WTC11 (cell line): ENCODE data around the gene PLEKHH1. TPM values are rescaled to one million over a fixed set of nuclear protein-coding genes. Genes with fewer than 3 reads are reported as not detected.

ENCODE experiments used
- ATAC-seq: fragments of 200-7000 bp; cut with Tn5 transposase; 2 replicates; pipeline ENCODE4 v1.10.0; 2021; ENCODE audit warnings: mild to moderate bottlenecking, moderate library complexity
- CTCF ChIA-PET: fragments of 300-600 bp; sonication (Branson Sonifier 250); formaldehyde crosslinking; loops from one replicate; lab custom pipeline; 2021; ENCODE audit warnings: antibody characterized with exemption; lab: Charles Lee
- POLR2A ChIA-PET: fragments of 350-600 bp; sonication (Branson Sonifier 250); formaldehyde crosslinking; loops from one replicate; lab custom pipeline; 2021; ENCODE audit warnings: antibody characterized with exemption; lab: Charles Lee
- DNase-seq: peaks from one replicate; pipeline ENCODE4 v3.0.0; 2021; ENCODE audit warnings: low spot score
- H3K27ac Mint-ChIP-seq: 2 replicates; pipeline ENCODE4 v1.8.0; 2021; ENCODE audit warnings: mixed read lengths
- H3K27me3 Mint-ChIP-seq: 2 replicates; pipeline ENCODE4 v1.8.0; 2021; ENCODE audit warnings: low read depth, mild to moderate bottlenecking, moderate library complexity, mixed read lengths
- H3K36me3 Mint-ChIP-seq: 2 replicates; pipeline ENCODE4 v1.8.0; 2021; ENCODE audit warnings: mixed read lengths
- H3K4me1 Mint-ChIP-seq: 2 replicates; pipeline ENCODE4 v1.8.0; 2022; ENCODE audit warnings: mixed read lengths
- H3K4me3 Mint-ChIP-seq: 2 replicates; pipeline ENCODE4 v1.8.0; 2021; ENCODE audit warnings: mild to moderate bottlenecking, moderate library complexity, mixed read lengths
- H3K9me3 Mint-ChIP-seq: 2 replicates; pipeline ENCODE4 v1.8.0; 2021; ENCODE audit warnings: mixed read lengths
- CBFB ChIP-seq: sonication (generic); formaldehyde crosslinking; IDR thresholded peaks from 2 replicates; pipeline ENCODE4 v1.8.1; 2022; ENCODE audit warnings: mild to moderate bottlenecking, low read depth, missing genetic modification reagents
- CREB1 ChIP-seq: sonication (generic); formaldehyde crosslinking; IDR thresholded peaks from 2 replicates; pipeline ENCODE4 v1.8.0; 2023; ENCODE audit warnings: mild to moderate bottlenecking, missing genetic modification reagents
- MXD4 ChIP-seq: fragments of 250-450 bp; sonication (Bioruptor Pico); IDR thresholded peaks from 2 replicates; pipeline ENCODE4 v1.8.0; 2021; ENCODE audit warnings: mild to moderate bottlenecking, moderate library complexity, borderline replicate concordance
- NR2C2 ChIP-seq: sonication (generic); formaldehyde crosslinking; IDR thresholded peaks from 2 replicates; pipeline ENCODE4 v1.8.0; 2022; ENCODE audit warnings: mild to moderate bottlenecking, missing genetic modification reagents
- RELA ChIP-seq: sonication (generic); formaldehyde crosslinking; IDR thresholded peaks from 2 replicates; pipeline ENCODE4 v1.8.1; 2022; ENCODE audit warnings: missing genetic modification reagents, mild to moderate bottlenecking, borderline replicate concordance
- SOX15 ChIP-seq: fragments of 250-450 bp; sonication (Bioruptor Pico); IDR thresholded peaks from 2 replicates; pipeline ENCODE4 v1.9.0; 2021; ENCODE audit warnings: mild to moderate bottlenecking
- ZNF219 ChIP-seq: sonication (generic); formaldehyde crosslinking; IDR thresholded peaks from 2 replicates; pipeline ENCODE4 v1.8.0; 2023; ENCODE audit warnings: missing genetic modification reagents, mild to moderate bottlenecking, borderline replicate concordance
- ZNF396 ChIP-seq: fragments of 250-450 bp; sonication (Bioruptor Pico); IDR thresholded peaks from 2 replicates; pipeline ENCODE4 v1.8.0; 2021; ENCODE audit warnings: mild to moderate bottlenecking, moderate library complexity, borderline replicate concordance
- total RNA-seq: library from RNA; stranded (reverse); gene quantifications from 3 replicates; pipeline ENCODE4 v1.2.3, GENCODE V29; 2021
- TF ChIP-seq, protein P1 (sequence below): sonication (generic); formaldehyde crosslinking; IDR thresholded peaks from 2 replicates; pipeline ENCODE4 v1.8.1; 2023; ENCODE audit warnings: mild to moderate bottlenecking, missing genetic modification reagents, moderate library complexity
- TF ChIP-seq, protein P2 (sequence below): sonication (generic); formaldehyde crosslinking; IDR thresholded peaks from 2 replicates; pipeline ENCODE4 v1.8.0; 2022; ENCODE audit warnings: mild to moderate bottlenecking, missing genetic modification reagents
- TF ChIP-seq, protein P3 (sequence below): sonication (generic); formaldehyde crosslinking; IDR thresholded peaks from 2 replicates; pipeline ENCODE4 v1.8.1; 2023; ENCODE audit warnings: mild to moderate bottlenecking, missing genetic modification reagents
- TF ChIP-seq, protein P4 (sequence below): sonication (generic); formaldehyde crosslinking; IDR thresholded peaks from 2 replicates; pipeline ENCODE4 v1.8.0; 2023; ENCODE audit warnings: mild to moderate bottlenecking, missing genetic modification reagents
- TF ChIP-seq, protein P5 (sequence below): sonication (generic); formaldehyde crosslinking; IDR thresholded peaks from 2 replicates; pipeline ENCODE4 v1.8.0; 2023; ENCODE audit warnings: missing genetic modification reagents, mild to moderate bottlenecking, borderline replicate concordance
- TF ChIP-seq, protein P6 (sequence below): sonication (generic); formaldehyde crosslinking; IDR thresholded peaks from 2 replicates; pipeline ENCODE4 v1.8.1; 2022; ENCODE audit warnings: mild to moderate bottlenecking, missing genetic modification reagents, moderate library complexity, borderline replicate concordance
- TF ChIP-seq, protein P7 (sequence below): sonication (generic); formaldehyde crosslinking; IDR thresholded peaks from 2 replicates; pipeline ENCODE4 v1.8.0; 2022; ENCODE audit warnings: mild to moderate bottlenecking, missing genetic modification reagents

The PLEKHH1 gene
- total RNA-seq, 1 experiment from 2014 or later, result 48.3 TPM

DNA sequence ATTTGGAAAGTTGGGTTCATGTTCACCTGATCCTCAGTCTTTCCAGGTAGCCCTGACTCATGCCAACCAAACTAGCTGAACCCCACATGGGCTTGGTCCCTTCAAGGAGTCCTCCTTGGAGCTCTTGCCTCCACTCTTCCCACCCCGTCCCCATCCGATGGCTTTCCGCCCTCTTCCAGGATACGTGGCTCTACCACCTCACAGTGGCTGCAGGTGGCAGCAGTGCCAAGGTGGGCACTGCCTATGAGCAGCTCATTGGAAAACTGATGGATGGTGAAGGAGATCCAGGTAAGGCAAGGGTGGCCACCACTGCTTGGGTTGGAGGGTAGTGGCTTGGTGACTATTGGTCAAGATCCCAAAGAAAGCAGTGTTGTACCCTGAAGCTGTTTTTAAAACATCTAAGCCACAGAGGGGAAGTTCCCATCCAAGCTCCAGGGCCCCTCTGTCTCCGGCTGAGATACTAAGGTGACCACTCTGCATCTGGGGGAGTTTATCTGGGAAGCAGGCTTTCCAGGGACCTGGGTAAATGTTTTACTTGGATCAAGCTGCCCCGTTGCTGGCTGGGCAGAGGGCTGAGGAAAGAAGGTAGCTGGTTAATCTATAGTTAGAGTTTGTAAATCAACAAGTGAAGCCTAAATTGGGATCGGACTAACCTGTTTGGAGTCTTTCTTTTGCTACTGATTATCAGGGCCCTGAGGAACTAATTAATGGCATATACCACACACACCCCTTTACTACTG is 43.3 kb downstream of the PLEKHH1 start:
- ATAC-seq (no peak), DNase-seq (no peak)
- no peak overlapping the region for H3K27ac Mint-ChIP-seq
- H3K4me3 Mint-ChIP-seq, result no peak overlapping the region
- peaks cover 35% of the 10 kb centered on the region for H3K36me3 Mint-ChIP-seq
- H3K27me3 Mint-ChIP-seq, result no peaks in the 10 kb centered on the region
- TF ChIP-seq, protein P1, sequence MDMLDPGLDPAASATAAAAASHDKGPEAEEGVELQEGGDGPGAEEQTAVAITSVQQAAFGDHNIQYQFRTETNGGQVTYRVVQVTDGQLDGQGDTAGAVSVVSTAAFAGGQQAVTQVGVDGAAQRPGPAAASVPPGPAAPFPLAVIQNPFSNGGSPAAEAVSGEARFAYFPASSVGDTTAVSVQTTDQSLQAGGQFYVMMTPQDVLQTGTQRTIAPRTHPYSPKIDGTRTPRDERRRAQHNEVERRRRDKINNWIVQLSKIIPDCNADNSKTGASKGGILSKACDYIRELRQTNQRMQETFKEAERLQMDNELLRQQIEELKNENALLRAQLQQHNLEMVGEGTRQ, result no peak
- TF ChIP-seq, protein P2, sequence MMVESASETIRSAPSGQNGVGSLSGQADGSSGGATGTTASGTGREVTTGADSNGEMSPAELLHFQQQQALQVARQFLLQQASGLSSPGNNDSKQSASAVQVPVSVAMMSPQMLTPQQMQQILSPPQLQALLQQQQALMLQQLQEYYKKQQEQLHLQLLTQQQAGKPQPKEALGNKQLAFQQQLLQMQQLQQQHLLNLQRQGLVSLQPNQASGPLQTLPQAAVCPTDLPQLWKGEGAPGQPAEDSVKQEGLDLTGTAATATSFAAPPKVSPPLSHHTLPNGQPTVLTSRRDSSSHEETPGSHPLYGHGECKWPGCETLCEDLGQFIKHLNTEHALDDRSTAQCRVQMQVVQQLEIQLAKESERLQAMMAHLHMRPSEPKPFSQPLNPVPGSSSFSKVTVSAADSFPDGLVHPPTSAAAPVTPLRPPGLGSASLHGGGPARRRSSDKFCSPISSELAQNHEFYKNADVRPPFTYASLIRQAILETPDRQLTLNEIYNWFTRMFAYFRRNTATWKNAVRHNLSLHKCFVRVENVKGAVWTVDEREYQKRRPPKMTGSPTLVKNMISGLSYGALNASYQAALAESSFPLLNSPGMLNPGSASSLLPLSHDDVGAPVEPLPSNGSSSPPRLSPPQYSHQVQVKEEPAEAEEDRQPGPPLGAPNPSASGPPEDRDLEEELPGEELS (CRISPR knock-in tag), result no peak
- TF ChIP-seq ZNF396 (CRISPR knock-in tag) (no peak), CBFB (CRISPR knock-in tag) (no peak), SOX15 (CRISPR knock-in tag) (no peak), MXD4 (CRISPR knock-in tag) (no peak), NR2C2 (CRISPR knock-in tag) (no peak)
- TF ChIP-seq, protein P3, sequence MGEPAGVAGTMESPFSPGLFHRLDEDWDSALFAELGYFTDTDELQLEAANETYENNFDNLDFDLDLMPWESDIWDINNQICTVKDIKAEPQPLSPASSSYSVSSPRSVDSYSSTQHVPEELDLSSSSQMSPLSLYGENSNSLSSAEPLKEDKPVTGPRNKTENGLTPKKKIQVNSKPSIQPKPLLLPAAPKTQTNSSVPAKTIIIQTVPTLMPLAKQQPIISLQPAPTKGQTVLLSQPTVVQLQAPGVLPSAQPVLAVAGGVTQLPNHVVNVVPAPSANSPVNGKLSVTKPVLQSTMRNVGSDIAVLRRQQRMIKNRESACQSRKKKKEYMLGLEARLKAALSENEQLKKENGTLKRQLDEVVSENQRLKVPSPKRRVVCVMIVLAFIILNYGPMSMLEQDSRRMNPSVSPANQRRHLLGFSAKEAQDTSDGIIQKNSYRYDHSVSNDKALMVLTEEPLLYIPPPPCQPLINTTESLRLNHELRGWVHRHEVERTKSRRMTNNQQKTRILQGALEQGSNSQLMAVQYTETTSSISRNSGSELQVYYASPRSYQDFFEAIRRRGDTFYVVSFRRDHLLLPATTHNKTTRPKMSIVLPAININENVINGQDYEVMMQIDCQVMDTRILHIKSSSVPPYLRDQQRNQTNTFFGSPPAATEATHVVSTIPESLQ, result no peak
- TF ChIP-seq, protein P4, sequence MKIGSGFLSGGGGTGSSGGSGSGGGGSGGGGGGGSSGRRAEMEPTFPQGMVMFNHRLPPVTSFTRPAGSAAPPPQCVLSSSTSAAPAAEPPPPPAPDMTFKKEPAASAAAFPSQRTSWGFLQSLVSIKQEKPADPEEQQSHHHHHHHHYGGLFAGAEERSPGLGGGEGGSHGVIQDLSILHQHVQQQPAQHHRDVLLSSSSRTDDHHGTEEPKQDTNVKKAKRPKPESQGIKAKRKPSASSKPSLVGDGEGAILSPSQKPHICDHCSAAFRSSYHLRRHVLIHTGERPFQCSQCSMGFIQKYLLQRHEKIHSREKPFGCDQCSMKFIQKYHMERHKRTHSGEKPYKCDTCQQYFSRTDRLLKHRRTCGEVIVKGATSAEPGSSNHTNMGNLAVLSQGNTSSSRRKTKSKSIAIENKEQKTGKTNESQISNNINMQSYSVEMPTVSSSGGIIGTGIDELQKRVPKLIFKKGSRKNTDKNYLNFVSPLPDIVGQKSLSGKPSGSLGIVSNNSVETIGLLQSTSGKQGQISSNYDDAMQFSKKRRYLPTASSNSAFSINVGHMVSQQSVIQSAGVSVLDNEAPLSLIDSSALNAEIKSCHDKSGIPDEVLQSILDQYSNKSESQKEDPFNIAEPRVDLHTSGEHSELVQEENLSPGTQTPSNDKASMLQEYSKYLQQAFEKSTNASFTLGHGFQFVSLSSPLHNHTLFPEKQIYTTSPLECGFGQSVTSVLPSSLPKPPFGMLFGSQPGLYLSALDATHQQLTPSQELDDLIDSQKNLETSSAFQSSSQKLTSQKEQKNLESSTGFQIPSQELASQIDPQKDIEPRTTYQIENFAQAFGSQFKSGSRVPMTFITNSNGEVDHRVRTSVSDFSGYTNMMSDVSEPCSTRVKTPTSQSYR, result no peak
- CTCF ChIA-PET, result interaction anchor here (0.6 to 3.1 kb wide), 6 partner anchors 10 to 156 kb away, joined by 3 to 18 read pairs (median 4); no protein-coding TSS in a partner anchor
- POLR2A ChIA-PET, result no interaction called here
- H3K4me1 Mint-ChIP-seq, result no peaks in the 10 kb centered on the region
- H3K9me3 Mint-ChIP-seq, result no peaks in the 10 kb centered on the region

DNA sequence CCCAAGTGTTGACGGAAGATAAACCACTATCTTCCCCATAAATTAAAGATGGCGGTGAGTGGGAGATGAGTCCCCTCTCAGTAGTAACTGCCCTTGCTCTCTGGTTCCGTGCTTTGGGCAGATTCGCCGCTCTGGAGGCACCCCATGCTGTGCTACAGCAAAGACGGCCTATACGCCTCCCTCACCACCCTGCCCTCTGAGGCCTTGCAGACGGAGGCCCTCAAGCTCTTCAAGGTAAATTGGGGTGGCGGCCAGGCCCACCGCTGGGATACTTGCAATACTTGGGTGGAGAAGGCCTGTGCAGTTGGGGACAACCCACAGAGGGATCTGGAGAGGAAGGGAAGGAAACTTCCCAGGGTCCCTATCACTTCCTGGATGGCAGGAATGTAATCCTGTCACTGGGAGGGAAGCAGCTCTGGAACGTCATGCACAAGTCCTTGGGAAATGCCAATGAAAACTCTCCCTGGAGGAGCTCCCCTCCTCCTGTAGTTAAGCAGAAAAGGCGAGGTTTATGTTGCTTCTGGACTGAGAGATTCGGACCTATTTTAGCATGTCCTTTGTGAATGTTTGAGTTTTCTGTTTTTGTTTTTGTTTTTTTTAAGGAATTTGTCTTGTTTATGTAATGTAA is 44.2 kb downstream of the PLEKHH1 start:
- ChIA-PET CTCF (interaction anchor here (1.4 to 3.1 kb wide), 4 partner anchors 11 to 157 kb away, joined by 5 to 18 read pairs (median 6); no protein-coding TSS in a partner anchor), POLR2A (no interaction called here)
- H3K27me3 Mint-ChIP-seq, result no peaks in the 10 kb centered on the region
- H3K9me3 Mint-ChIP-seq, result no peaks in the 10 kb centered on the region
- no peak overlapping the region for H3K4me3 Mint-ChIP-seq
- H3K27ac Mint-ChIP-seq, result no peak overlapping the region
- ATAC-seq (no peak), DNase-seq (no peak)
- H3K36me3 Mint-ChIP-seq, result peaks cover 37% of the 10 kb centered on the region
- no peaks in the 10 kb centered on the region for H3K4me1 Mint-ChIP-seq
- TF ChIP-seq, protein P5, sequence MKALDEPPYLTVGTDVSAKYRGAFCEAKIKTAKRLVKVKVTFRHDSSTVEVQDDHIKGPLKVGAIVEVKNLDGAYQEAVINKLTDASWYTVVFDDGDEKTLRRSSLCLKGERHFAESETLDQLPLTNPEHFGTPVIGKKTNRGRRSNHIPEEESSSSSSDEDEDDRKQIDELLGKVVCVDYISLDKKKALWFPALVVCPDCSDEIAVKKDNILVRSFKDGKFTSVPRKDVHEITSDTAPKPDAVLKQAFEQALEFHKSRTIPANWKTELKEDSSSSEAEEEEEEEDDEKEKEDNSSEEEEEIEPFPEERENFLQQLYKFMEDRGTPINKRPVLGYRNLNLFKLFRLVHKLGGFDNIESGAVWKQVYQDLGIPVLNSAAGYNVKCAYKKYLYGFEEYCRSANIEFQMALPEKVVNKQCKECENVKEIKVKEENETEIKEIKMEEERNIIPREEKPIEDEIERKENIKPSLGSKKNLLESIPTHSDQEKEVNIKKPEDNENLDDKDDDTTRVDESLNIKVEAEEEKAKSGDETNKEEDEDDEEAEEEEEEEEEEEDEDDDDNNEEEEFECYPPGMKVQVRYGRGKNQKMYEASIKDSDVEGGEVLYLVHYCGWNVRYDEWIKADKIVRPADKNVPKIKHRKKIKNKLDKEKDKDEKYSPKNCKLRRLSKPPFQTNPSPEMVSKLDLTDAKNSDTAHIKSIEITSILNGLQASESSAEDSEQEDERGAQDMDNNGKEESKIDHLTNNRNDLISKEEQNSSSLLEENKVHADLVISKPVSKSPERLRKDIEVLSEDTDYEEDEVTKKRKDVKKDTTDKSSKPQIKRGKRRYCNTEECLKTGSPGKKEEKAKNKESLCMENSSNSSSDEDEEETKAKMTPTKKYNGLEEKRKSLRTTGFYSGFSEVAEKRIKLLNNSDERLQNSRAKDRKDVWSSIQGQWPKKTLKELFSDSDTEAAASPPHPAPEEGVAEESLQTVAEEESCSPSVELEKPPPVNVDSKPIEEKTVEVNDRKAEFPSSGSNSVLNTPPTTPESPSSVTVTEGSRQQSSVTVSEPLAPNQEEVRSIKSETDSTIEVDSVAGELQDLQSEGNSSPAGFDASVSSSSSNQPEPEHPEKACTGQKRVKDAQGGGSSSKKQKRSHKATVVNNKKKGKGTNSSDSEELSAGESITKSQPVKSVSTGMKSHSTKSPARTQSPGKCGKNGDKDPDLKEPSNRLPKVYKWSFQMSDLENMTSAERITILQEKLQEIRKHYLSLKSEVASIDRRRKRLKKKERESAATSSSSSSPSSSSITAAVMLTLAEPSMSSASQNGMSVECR (CRISPR knock-in tag), result no peak
- TF ChIP-seq RELA (CRISPR knock-in tag) (no peak), CREB1 (no peak), ZNF219 (CRISPR knock-in tag) (no peak)
- TF ChIP-seq, protein P6, sequence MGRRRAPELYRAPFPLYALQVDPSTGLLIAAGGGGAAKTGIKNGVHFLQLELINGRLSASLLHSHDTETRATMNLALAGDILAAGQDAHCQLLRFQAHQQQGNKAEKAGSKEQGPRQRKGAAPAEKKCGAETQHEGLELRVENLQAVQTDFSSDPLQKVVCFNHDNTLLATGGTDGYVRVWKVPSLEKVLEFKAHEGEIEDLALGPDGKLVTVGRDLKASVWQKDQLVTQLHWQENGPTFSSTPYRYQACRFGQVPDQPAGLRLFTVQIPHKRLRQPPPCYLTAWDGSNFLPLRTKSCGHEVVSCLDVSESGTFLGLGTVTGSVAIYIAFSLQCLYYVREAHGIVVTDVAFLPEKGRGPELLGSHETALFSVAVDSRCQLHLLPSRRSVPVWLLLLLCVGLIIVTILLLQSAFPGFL (CRISPR knock-in tag), result no peak
- TF ChIP-seq, protein P7, sequence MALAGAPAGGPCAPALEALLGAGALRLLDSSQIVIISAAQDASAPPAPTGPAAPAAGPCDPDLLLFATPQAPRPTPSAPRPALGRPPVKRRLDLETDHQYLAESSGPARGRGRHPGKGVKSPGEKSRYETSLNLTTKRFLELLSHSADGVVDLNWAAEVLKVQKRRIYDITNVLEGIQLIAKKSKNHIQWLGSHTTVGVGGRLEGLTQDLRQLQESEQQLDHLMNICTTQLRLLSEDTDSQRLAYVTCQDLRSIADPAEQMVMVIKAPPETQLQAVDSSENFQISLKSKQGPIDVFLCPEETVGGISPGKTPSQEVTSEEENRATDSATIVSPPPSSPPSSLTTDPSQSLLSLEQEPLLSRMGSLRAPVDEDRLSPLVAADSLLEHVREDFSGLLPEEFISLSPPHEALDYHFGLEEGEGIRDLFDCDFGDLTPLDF (CRISPR knock-in tag), result no peak
